Stimulated activated CD4-positive, alpha-beta T cell treated with anti-CD3 and anti-CD28 coated beads, Interleukin-12 subunit alpha, Interleukin-12 subunit beta, amount 100 ng/mL, for 48 hours (primary cell): ENCODE measurements around the gene HLA-DQA1.
"Not testable (repeated sequence)": the region's sequence is repeated elsewhere in the genome, so short reads cannot be mapped to it uniquely, and the experiment has no call there.

Experiments used
- DNase-seq, 3 donors: peaks; one replicate each; pipeline ENCODE4 v3.0.0-alpha.2; 2020; ENCODE audit warnings: low read depth in 2 of 3, low spot score in 1 of 3

The HLA-DQA1 gene

GRCh38 chr6:32621372-32621771 lies 15.8 kb upstream of the HLA-DQA1 start:
- no peak for DNase-seq

GRCh38 chr6:32622545-32623401 lies 14.4 kb upstream of the HLA-DQA1 start:
- peak; percentile 14 to 25 (median 19) for DNase-seq

- DNase-seq: no peak
Observed at GRCh38 chr6:32623693-32624092, 13.5 kb upstream of the HLA-DQA1 start.

GRCh38 chr6:32624565-32624964 lies 12.6 kb upstream of the HLA-DQA1 start:
- no peak for DNase-seq

- DNase-seq: no peak
Observed at GRCh38 chr6:32625137-32625536, 12.1 kb upstream of the HLA-DQA1 start.

GRCh38 chr6:32627249-32627648 lies 10.0 kb upstream of the HLA-DQA1 start:
- no peak for DNase-seq

GRCh38 chr6:32627831-32628230 lies 9.4 kb upstream of the HLA-DQA1 start:
- DNase-seq: no peak

GRCh38 chr6:32629793-32630192 lies 7.4 kb upstream of the HLA-DQA1 start:
- not testable (repeated sequence) for DNase-seq

- no peak for DNase-seq
Observed at GRCh38 chr6:32635526-32636123, 1.6 kb upstream of the HLA-DQA1 start.

- no peak for DNase-seq
Observed at GRCh38 chr6:32637883-32638282, 677 bp downstream of the HLA-DQA1 start.

GRCh38 chr6:32638532-32639219 lies 1.5 kb downstream of the HLA-DQA1 start:
- DNase-seq: no peak

- DNase-seq: no peak
Observed at GRCh38 chr6:32639440-32640394, 2.5 kb downstream of the HLA-DQA1 start.

- no peak for DNase-seq
Observed at GRCh38 chr6:32641122-32641521, 3.9 kb downstream of the HLA-DQA1 start.

GRCh38 chr6:32641785-32642719 lies 4.8 kb downstream of the HLA-DQA1 start:
- not testable (repeated sequence) for DNase-seq

GRCh38 chr6:32642720-32643106 lies 5.5 kb downstream of the HLA-DQA1 start:
- DNase-seq: no peak

- DNase-seq: no peak
Observed at GRCh38 chr6:32643904-32644303, 6.7 kb downstream of the HLA-DQA1 start.

GRCh38 chr6:32645047-32645703 lies 8.0 kb downstream of the HLA-DQA1 start:
- DNase-seq: no peak

GRCh38 chr6:32655203-32655710 lies 18.1 kb downstream of the HLA-DQA1 start:
- DNase-seq: no peak

- not testable (repeated sequence) for DNase-seq
Observed at GRCh38 chr6:32657329-32657728, 20.1 kb downstream of the HLA-DQA1 start.
